ENCODE data around the gene RNF32. TPM values are rescaled to one million over a fixed set of nuclear protein-coding genes. Genes with fewer than 3 reads are reported as not detected.

Gene RNF32
- polyA plus RNA-seq, 6 donors from 2014 or later = 1.3 to 3.4 (median 2.8) TPM; not detected in 1

DNA sequence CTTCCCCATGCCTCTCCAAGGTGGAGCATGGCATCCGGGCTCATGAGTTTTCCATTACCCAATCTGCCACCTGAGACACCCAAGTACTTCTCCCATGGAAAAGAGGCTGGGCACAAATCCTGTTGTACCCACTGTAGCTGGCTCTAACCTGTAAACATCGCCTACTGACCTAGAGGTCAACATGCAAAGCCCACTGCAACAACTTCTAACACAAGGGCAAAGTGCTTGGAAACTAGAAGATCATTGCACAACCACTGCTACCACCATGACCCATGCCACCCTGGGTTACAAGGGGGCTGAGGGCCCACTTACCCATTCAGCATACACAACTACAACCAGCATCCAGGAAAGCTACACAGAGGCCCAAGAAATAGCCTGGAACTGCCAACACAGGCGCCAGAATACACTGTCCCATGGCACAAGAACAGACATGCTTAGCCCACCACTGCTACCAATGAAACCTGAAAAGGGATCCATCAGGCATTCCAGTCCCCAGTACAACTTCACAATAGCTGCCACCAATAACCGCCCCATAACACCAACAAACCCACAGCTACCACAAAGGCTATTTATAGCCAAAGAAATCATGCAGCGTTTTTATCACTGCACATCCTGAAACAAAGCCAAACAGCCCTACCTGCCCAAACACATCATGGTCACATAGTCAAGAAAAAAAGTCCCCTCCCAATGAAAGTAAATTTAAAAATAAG is 63.4 kb downstream of the RNF32 start:
- peaks cover 59 to 63% of the 10 kb centered on the region in 2 donors for H3K36me3 Mint-ChIP-seq
- H3K4me1 Mint-ChIP-seq = peaks cover 7 to 32% (median 8%) of the 10 kb centered on the region in 3 donors
- H3K27me3 Mint-ChIP-seq = no peaks in the 10 kb centered on the region
- H3K27ac Mint-ChIP-seq = peak overlapping the region in 1 of 6 donors; percentile 69
- no peak for DNase-seq
- no peak for ATAC-seq (ENCODE audit: low read depth in 2 of 2)
- H3K4me3 Mint-ChIP-seq = no peak overlapping the region
- peaks cover 0 to 50% (median 27%) of the 10 kb centered on the region in 7 donors for H3K9me3 Mint-ChIP-seq

- ATAC-seq (ENCODE audit: low read depth in 2 of 2) (no peak), DNase-seq (no peak)
- H3K9me3 Mint-ChIP-seq = no peaks in the 10 kb centered on the region
- no peak overlapping the region for H3K27ac Mint-ChIP-seq
- no peaks in the 10 kb centered on the region for H3K27me3 Mint-ChIP-seq
- H3K36me3 Mint-ChIP-seq = peaks cover 4 to 20% of the 10 kb centered on the region in 2 donors
- H3K4me1 Mint-ChIP-seq = no peaks in the 10 kb centered on the region
- H3K4me3 Mint-ChIP-seq = no peak overlapping the region
Measured at GRCh38 chr7:156722043-156722826, 81.7 kb downstream of the RNF32 start.

DNA sequence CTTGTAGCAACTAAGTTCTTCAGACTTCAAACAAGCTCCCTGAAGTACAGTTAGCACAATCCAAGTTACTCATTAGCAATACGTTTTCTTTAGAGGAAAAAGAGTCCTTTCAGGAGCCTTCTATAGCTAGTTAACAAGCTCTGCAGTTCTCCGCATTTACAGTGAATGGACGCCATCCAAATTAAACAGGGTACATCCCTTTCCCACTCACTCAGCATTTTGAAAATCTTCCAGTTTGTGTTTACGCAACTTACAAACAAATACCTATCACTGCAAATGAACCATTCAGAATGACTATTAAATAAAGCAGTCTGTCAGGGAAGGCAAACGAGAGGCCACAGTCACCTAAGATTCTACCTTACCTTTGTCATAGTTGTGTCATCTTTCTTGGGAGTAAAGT is 84.5 kb downstream of the RNF32 start:
- no peaks in the 10 kb centered on the region for H3K27me3 Mint-ChIP-seq
- no peak overlapping the region for H3K27ac Mint-ChIP-seq
- ATAC-seq (ENCODE audit: low read depth in 2 of 2) = no peak
- H3K36me3 Mint-ChIP-seq = peaks cover 0 to 19% of the 10 kb centered on the region in 2 donors
- no peaks in the 10 kb centered on the region for H3K4me1 Mint-ChIP-seq
- H3K4me3 Mint-ChIP-seq = no peak overlapping the region
- no peaks in the 10 kb centered on the region for H3K9me3 Mint-ChIP-seq
- DNase-seq = no peak

DNA sequence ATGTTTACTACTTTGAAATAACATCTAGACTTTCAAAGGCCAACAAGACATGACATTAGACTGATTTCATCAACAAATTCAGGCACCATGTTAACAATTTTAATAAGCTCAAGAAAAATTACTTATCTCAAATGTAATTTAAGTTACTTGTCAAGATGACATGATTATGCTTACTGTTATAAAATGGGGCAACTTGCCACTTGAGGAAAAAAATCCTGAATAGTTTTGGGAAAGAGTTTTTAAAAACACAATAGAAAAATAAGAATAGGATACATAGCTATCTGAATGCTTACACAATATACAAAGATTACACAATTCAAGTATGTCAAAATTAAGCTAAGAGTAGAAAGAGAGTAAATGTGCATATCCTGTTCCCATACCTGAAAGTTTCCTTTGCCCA is 85.4 kb downstream of the RNF32 start:
- no peaks in the 10 kb centered on the region for H3K9me3 Mint-ChIP-seq
- no peak overlapping the region for H3K27ac Mint-ChIP-seq
- peaks cover 3 to 20% of the 10 kb centered on the region in 2 donors for H3K36me3 Mint-ChIP-seq
- H3K4me1 Mint-ChIP-seq = no peaks in the 10 kb centered on the region
- ATAC-seq (ENCODE audit: low read depth in 2 of 2) (no peak), DNase-seq (no peak)
- H3K4me3 Mint-ChIP-seq = no peak overlapping the region
- no peaks in the 10 kb centered on the region for H3K27me3 Mint-ChIP-seq
